ENCODE data around the gene INPP4B.

GRCh38 chr4:142312391-142312790, 533.7 kb downstream of the INPP4B start:
- TF ChIP-seq POLR2AphosphoS5 (IDR thresholded peaks at IDR 0.05; ENCODE audit: low read depth, low read length) (no peak), CTCF (IDR thresholded peaks at IDR 0.05 in 2 of 3, conservative IDR thresholded peaks at IDR 0.05 in 1 of 3; ENCODE audit: borderline replicate concordance in 1 of 3, insufficient read depth in 1 of 3, low read depth in 2 of 3, low read length in 2 of 3) (no peak), MAX (IDR thresholded peaks at IDR 0.05) (no peak), EGR1 (IDR thresholded peaks at IDR 0.05; ENCODE audit: low read depth) (no peak), POLR2A (IDR thresholded peaks at IDR 0.05; ENCODE audit: borderline replicate concordance, extremely low read depth, insufficient read depth, insufficient read length) (no peak), ATF3 (IDR thresholded peaks at IDR 0.05) (no peak), RAD21 (IDR thresholded peaks at IDR 0.05; ENCODE audit: low read depth) (no peak), SIN3A (IDR thresholded peaks at IDR 0.05; ENCODE audit: low read depth) (no peak), CBX3 (IDR thresholded peaks at IDR 0.05; ENCODE audit: low read depth) (no peak), EZH2 (IDR thresholded peaks at IDR 0.05) (no peak), SP1 (IDR thresholded peaks at IDR 0.05; ENCODE audit: low read depth) (no peak), CEBPB (IDR thresholded peaks at IDR 0.05; ENCODE audit: low read depth) (no peak), REST (IDR thresholded peaks at IDR 0.05; ENCODE audit: low read depth) (no peak)
